ENCODE results near the gene HDAC9.
A peak's percentile ranks its signal among the peaks of the same experiment; 100 is the strongest.
"Not testable (repeated sequence)": the region's sequence is repeated elsewhere in the genome, so short reads cannot be mapped to it uniquely, and the experiment has no call there.

Gene HDAC9

DNA sequence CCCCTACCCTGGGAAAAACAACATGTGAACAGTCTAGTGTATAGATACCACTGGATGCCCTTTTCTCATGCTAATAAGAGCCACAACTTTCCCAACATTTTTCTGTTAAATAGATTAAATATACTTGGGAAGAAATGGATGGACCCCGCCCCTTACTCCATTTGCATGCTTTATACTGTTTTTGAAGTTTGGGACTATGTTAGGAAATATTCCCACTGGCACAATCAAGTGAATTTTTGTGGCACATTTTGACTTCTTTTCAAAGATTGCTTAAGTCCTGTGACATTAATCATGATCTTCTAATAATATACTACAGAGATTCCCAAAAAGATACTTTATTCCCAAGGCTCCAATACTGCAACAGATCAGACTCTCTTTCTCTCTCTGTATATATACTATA, 405.3 kb downstream of the HDAC9 start:
- DNase-seq (ENCODE audit: low spot score), result peak; percentile 31

DNA sequence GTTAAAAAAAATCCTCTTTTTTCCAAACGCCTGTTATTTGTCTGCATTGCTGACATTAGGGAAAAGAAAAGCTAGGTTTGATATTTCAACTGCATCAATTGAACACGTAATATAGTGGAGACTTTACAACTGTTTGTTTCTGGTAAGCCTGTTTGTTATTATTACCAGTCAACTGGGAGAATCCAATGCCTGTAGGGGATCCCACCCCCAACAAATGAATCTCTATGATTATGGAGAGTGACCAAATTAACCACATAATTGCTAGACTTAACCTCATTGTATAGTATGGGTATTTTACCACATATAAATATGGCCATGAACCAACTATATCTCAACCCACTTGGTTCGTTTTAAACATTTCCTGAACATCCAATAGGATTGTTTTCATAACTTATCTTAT, 405.8 kb downstream of the HDAC9 start:
- no peak for DNase-seq (ENCODE audit: low spot score)

DNA sequence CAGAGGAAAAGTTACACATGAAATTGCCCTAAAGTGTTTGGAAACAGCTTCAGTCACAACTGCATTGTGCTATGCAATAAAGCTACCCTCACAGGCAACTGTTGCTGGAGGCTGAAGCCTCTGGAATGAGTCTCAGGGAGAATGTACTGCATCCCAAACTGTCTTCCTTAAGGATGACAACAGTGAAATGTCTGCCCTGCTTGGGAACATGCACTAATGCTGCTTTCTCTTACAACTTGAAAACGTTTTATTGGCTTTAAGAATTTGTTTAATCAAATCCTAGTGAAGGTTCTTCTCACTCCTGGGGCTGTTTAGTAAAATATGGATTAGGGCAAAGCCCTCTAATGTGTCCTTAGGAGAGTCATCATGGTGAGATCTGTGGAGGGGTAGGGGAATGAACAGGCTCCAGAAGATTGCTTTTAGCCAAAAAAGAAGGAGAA, 406.5 kb downstream of the HDAC9 start:
- DNase-seq (ENCODE audit: low spot score), result peak; percentile 4

DNA sequence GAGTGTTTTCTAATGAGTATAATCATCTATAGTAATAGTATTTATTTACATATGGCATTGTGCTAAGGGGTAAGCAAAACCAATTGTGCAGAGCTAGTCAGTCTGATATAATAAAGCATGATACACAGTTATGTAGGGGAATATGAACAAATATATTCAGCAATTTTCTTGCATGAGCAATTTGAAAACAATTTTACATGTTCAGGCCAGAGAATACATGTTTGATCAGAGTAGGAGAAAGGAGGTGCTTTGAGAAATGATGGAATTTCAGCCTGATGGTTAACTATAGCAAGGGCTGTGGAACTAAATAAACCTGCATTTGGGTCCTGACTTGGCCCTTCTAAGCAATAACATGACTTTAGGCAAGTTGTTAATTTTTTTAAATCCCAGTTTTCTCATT, 407.3 kb downstream of the HDAC9 start:
- DNase-seq (ENCODE audit: low spot score), result no peak

DNA sequence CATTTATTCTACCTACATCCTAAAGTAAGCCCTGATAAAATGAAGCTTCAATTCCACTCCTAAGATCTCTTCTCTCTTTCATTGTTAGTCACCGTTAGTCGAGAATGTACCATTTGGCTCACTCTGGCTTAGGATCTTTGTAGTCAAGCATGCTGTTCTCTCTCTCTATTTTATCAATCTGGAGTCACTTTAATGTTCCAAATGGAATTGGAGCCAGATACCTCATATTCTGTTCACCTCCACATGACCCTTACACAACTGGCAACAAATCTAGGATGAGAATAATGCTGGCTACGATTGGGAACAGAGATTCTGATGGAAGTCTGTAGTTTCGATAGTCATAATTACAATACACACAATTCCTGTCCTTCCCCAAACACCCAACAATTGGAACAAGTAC, 408.1 kb downstream of the HDAC9 start:
- peak; percentile 6 for DNase-seq (ENCODE audit: low spot score)

DNA sequence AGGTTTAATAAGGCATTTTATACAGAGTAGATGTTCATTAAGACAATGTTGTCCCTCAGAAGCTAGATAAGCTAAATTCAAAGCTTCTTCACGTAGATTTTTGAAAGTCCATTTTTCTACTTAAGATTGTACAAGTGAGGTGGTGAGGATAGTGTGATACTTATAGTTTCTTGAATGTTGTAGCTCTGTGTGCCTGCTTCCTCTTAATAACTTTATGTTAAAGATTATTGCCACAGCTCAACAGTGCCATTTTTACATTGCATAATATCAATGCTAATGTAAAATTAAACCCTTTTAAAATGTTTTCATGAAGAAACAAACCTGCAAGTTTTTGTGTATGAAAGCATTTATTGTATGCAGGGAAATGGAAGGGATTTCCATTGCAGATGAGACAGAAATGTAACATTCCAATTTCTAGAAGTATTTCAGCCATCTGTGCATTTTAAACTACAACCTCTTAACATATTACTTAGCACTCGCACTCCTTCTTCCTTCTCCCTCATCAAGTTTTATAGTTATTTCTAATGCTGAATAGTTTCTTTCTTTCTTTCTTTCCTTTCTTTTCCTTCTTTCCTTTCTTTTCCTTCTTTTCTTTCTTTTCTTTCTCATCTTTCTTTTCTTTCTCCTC, 409.9 kb downstream of the HDAC9 start:
- DNase-seq (ENCODE audit: low spot score), result no peak

DNA sequence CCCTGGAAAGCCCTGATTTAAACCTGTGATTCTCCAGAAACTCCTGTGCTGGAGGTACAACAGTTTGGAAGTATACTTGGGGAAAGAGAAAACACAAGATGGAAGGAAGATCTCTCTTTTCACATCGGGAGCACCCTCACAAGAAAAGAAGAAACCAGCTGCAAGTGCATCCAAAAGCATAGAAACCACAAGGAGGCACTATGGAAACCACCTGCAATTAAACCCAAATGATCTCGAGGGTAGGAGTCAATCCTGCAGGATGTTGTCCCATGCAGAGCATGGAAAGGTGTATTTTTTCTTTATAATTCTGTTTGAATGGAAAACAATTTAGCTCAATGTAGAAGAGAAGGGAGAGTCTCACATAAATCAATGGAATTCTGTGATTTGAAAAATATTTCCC, 411.4 kb downstream of the HDAC9 start:
- DNase-seq (ENCODE audit: low spot score), result no peak

DNA sequence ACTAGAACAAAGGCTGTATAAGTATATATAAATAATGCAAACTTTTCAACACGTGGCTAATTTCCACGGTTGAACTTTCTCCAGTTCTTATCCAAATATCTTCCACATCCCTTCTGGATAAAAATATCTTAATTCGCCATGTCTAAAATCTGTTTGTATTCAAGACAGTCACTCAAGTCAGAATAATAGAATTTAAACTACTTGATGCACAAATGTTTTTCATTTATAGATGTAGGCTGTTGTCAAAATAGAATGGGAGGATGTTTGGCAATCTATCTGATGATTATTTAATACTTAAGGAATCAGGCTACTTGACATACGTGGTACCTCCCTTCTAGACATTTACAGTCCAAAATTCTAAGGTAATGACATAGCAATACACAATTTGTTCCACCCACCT, 417.6 kb downstream of the HDAC9 start:
- no peak for DNase-seq (ENCODE audit: low spot score)

DNA sequence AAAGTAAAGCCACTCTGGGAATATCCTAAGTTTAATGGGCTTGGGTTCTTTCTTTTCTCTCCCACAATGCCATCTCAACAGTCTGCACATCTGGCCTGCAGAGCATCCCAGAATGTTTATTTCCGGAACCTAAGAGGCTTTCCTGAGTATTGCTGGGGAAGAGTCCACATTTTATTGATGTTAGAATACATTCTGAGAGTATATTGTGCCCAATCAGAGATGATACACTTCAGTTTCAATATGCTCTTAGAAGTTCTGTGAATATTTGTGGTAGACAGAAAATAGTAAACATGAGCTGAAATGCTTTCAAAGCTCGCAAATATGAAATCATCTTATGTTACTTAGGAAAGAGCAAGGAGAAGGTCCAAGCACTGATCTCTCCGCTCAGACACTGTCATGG, 421.3 kb downstream of the HDAC9 start:
- DNase-seq (ENCODE audit: low spot score), result no peak

DNA sequence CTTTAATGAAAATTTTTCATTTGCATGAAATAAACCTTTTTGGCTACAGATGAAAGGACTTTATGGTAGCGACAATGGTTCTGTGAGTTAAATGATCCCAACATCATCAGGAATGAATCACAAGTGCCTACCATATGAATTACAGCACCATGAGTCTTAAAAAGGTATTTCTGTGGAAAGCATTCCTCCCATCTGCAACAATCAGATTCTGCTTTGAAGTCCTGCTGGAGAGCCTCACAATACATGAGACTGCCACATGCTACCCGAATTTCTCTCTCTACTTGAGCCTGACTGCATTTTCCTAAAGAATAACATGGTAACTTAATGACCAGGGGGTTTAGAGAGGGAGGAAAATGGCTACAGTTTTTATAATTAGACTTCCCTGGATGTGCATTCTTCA, 431.6 kb downstream of the HDAC9 start:
- peak; percentile 42 for DNase-seq (ENCODE audit: low spot score)

DNA sequence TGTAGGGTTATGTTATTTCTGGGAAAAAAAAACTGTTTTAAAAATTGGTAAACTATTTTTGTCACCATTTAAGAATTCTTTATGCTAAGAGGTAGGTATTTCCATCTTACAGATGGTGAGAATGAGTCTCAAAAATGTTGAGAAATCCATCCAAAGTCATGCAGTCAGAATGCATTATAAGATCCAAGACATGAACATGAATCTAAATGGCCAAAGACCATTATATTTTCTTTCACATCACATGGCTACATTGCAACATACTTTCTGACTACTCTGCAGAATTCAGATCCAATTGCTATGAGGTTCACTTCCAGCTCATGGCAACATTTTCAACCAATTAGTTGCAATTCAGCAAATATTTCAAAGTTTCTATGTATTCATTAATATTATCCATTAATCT, 440.7 kb downstream of the HDAC9 start:
- DNase-seq (ENCODE audit: low spot score), result peak; percentile 25

DNA sequence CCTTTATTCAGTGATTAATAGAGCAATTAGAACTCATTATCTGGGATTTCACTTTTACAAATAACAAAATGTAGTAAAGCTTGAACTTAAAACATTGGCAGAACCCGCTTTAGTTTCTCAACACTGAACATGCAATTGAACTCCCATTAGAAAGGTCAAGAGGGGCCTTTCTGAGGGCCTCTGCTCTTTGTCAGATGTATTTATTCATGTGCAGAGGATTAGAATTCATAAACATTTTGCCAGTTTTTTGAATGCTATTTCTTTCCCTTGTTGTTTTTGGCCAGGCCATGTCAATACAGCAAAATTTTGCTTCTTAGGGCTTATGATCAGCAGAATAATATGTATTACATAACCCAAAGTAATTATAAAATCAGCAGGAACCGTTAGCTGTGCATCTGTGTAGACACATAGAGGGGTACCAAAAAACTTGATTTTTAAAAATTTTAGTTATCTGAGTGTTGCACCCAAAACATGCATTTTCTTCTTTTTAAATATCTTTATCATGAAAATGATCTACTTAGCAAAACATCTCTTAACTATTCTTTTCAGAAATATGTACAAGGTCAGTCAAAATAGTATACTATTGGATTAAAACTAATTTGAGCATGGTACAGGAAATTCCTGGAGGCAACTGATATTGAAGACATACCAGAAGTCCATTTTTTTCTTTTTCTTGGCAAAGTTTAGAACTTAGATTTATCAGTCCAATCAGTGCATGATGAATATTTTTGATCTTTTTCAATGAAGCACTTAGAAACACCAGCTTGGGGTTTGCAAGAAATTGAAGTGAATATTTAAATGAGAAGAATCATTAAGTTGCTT, 444.4 kb downstream of the HDAC9 start:
- DNase-seq (ENCODE audit: low spot score), result no peak

DNA sequence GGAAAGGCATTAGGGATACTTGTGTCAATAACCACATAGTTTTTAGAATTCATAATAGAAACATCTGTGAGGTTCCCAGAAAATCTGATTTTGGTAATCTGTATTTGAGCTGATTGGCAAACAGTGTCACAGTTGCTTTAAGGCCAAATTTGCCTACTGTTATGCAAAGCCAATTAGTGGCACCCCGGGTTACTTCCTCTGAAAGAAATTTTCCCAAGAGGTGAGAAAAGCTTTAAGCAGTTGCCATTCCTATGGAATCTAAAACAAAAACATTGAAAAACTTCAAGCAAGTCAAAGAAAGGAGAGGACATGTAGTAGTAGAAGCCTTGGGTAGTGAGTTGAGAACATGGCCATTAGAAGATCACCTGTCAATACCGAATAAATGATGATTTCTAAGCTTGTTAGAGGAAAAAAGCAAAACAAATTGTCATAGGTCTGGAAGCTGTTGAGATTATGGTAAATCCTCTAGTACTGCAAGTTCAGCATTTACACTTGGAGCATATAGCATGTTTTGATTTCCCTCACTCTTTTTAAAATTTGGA, 445.1 kb downstream of the HDAC9 start:
- DNase-seq (ENCODE audit: low spot score), result no peak

DNA sequence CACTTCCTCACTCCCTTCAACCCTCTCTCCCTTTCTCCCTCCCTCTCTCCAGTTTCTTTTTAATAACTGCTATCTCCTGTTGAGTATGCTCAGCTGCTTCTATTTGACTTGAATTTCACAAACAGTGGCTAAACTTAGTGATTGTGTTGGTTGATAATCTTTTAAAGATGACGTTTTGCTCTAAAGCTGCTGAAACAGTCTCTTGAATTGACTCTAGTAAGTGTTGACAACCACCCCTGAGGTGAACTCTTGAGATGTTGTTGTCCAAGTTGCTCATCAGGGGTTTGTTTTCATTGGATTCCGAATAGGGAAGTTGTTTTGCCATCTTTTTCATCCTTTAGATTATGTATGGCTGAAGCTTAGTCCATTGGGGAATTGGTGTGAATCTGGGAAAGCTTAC, 445.7 kb downstream of the HDAC9 start:
- DNase-seq (ENCODE audit: low spot score), result no peak

DNA sequence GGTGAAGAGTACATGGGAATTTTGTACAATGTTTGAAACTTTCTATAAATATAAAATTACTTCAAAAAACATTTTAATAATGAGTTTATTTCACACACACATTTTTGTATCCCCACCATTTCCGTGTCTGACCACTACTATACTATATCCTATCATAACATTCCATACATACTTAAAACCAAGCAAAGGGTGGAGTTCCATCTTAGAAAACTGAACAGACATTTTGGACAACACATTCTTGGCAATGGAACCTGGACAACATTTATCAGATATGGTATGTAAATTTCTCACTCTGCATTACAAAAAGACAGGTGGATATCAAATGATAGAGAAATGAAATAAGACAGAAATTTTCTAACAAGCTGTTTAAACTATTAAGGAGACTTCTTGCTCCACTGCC, 453.0 kb downstream of the HDAC9 start:
- no peak for DNase-seq (ENCODE audit: low spot score)

DNA sequence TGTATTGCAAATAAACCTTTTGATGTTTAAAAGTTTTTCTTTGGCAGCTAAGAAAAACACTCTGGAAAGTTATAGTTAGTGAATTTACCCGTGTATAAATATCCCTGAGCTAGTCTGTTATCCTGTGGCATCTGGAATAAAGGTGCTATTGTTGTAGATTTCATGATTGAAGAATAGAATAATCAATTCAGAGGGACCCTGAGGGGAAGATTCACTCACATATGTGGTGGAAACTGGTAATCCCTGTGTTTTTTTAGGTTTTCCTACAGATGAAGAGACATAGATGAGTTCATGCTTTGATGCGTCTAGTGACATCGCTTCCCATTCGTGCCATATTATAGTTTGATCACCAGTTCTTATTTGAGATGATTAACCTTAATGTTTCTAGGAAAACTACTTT, 457.3 kb downstream of the HDAC9 start:
- no peak for DNase-seq (ENCODE audit: low spot score)

DNA sequence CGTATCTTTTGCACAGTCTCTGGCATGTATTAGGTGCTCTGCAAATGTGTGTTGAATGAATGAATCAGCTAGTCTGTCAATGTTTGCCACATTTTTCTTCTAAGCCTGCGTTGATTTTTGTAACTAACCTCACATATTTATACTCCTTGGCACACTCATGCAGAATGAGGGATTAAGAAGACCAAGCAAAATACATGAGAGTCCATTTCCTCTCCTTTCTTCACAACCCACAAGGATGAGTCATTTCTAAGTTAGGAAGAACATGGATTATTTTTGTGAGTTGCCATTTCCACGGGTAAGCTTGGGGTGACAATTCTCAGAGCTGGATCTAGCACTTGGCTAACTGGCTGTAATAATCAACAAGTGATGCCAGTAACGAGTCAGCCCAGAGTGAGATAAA, 463.1 kb downstream of the HDAC9 start:
- peak; percentile 37 for DNase-seq (ENCODE audit: low spot score)

DNA sequence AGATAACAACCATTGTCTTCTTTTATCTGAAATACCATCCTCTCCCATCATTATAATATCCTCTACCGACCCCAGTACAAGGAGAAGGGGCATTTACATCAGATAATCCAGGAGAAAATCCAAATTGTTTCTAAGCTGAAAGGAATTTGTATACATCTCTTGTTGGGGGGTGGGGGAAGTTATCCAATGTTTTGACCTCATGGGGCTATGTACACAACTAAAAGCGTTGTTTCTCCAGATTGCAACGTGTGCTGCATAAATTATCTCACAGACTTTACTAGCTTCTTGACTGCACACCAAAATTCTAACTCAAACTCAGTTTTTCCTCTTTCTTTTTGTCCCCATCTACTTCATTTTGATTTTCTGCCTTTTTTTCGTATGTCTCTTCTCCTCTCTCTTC, 465.2 kb downstream of the HDAC9 start:
- DNase-seq (ENCODE audit: low spot score), result no peak

DNA sequence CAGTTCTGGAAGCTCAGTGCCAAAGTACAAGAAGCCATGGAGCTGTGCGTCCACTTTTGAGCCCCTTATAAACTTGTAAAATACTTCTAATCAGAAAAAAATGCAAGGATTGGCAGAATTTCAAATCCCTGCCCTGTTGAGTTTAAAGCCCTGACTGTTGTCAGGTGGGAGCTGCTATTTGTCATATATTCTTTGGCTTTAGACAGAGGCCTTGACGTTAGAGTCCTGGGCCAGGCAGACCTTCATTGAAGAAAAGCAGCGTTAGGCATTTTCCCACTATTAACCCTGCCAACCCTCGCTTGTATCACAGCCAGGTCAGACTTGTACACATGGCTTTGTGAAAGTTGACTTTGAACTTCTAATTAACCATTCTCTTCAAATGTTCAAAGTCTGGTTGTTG, 466.5 kb downstream of the HDAC9 start:
- DNase-seq (ENCODE audit: low spot score), result no peak

DNA sequence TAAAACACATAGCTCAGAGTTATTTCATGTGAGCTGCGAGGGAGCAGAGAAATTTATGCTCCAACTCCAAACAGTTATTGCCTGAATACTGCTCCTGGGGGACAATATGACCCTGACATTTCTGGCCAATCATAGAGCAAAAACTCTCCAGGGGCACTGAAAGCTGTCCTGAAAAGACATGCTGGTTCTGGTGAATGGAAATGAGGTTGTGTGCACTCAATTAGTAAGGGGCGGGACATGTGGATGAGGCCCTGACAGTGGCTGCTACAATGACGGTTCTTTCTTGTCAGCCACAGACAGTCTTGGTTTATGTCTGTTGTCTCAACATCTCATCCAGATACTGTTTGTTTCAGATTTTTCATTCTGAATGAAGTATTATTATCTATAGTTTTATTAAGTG, 470.1 kb downstream of the HDAC9 start:
- no peak for DNase-seq (ENCODE audit: low spot score)

DNA sequence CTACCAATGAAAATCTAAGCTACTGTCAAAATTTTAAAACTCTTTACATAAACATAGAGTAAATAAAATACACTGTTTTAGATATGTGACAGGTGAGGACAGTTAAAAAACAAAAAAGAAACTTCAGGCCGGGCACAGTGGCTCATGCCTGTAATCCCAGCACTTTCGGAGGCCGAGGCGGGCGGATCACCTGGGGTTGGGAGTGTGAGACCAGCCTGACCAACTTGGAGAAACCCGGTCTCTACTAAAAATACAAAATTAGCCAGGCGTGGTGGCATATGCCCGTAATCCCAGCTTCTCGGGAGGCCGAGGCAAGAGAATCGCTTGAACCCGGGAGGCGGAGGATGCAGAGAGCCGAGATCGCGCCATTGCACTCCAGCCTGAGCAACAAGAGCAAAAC, 472.2 kb downstream of the HDAC9 start:
- not testable (repeated sequence) for DNase-seq (ENCODE audit: low spot score)

DNA sequence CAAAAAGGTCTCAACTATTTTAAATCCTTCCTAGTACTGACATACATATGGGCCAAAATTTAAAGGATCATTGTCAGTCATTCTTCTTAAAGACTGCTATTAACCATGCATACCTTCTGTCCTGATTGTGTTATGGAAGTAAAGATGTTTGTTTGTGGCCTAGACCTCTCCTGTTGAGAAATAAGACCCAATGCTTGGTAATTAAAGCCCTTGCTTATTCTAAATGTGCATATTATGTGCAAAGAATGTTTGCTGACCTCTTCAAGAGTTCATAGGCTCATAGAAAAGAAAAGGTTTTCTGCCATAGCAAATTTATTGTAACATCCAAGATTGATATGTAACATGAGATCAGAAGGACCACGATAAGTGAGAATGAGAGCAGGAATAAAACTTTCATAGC, 476.3 kb downstream of the HDAC9 start:
- no peak for DNase-seq (ENCODE audit: low spot score)

DNA sequence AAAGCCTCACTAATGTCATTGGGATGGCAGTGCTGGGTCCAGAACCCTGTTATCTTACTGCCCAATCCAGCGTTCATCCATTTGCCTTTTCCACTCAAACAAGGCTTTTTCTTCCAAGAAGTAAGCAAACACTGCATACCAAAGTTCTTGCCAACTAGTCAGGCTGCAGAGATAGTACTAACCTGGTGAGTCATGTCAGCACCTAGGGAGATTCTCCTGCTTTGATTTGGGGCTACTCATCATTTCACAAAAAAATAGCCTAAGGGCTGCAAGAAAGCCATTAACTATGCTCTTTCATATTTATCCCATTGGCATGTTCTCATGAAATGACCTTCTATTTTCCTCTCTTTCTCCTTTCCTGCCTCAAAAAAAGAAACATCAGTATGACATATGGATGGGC, 479.3 kb downstream of the HDAC9 start:
- DNase-seq (ENCODE audit: low spot score), result peak; percentile 27

DNA sequence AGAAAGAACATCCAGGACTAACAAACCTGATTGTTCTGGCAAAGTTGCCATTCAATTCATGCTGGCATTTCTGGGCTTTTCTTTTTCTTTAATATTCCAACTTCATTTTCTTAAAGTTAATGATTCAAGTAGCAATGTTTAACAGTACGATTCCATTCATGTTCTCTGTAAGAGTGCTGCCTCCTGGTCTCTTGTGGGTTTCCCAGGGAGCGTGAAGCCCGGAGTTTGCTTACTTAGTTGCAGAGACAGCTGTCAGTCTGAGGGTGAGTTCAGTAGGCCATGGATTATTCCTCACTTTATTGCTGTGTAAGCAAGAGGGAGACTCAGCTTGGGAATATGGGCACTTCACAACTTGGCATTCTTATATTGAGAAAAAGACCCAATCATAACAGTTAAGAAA, 479.7 kb downstream of the HDAC9 start:
- DNase-seq (ENCODE audit: low spot score), result no peak

All from GM03348 (cell line).